HepG2 (cell line): ENCODE data around the gene AGRP. TPM values are rescaled to one million over a fixed set of nuclear protein-coding genes. Genes with fewer than 3 reads are reported as not detected.

Experiments used
- ATAC-seq: fragments of 200-7000 bp; cut with Tn5 transposase; 3 replicates; pipeline ENCODE4 v1.9.1; 2020; ENCODE audit warnings: mild to moderate bottlenecking, moderate library complexity
- BruUV-seq: library from RNA; stranded (reverse); fragments of 400-500 nt; replicated peaks from 2 replicates; lab custom pipeline; 2021; lab: Mats Ljungman, UMichigan
- CTCF ChIA-PET: fragments of 300-600 bp; formaldehyde crosslinking; extraction: SDS; loops from one replicate; lab custom pipeline; 2021; ENCODE audit warnings: low total read pairs, inconsistent platforms, low intra/inter-chr PET ratio; lab: Yijun Ruan, JAX
- POLR2A ChIA-PET: fragments of 350-600 bp; sonication (Branson Sonifier 250); formaldehyde crosslinking; loops from one replicate; lab custom pipeline; 2020; ENCODE audit warnings: antibody characterized with exemption, inconsistent platforms; lab: Yijun Ruan, JAX
- DNase-seq: peaks from one replicate; pipeline ENCODE4 v3.0.0-alpha.2; 2015; ENCODE audit warnings: low spot score
- FAIRE-seq: peaks from 3 replicates; lab custom pipeline; 2011; peaks lifted over from hg19 to GRCh38; lab: Jason Lieb, UNC
- H2AFZ ChIP-seq: one replicate; pipeline ENCODE4 v1.6.1; 2011; ENCODE audit warnings: low read length, inconsistent platforms
- H3K27ac ChIP-seq: fragments of 300-600 bp; 3 replicates; pipeline ENCODE4 v1.8.0; 2011; ENCODE audit warnings: mixed run types, mild to moderate bottlenecking, mixed read lengths, low read length, inconsistent platforms; ENCODE audit not compliant: insufficient read depth; ENCODE audit errors: extremely low read length
- H3K27me3 ChIP-seq, 2 experiments: fragments of 200-600 bp in 1 of 2; 2 replicates in 1 of 2; 3 replicates in 1 of 2; pipeline versions ENCODE4 v1.6.0 to v1.8.0; 2011; ENCODE audit warnings: low read length in 2 of 2, mild to moderate bottlenecking in 2 of 2, moderate library complexity in 2 of 2, inconsistent platforms in 1 of 2; ENCODE audit not compliant: insufficient read depth in 2 of 2, control insufficient read depth in 1 of 2
- H3K36me3 ChIP-seq, 2 experiments: fragments of 200-600 bp in 1 of 2; replicated peaks in 1 of 2; 2 replicates in 1 of 2; 3 replicates in 1 of 2; pipeline versions ENCODE4 v1.5.1 to v1.8.0; 2011; ENCODE audit warnings: low read length in 2 of 2, inconsistent platforms in 1 of 2; ENCODE audit not compliant: insufficient read depth in 2 of 2, control insufficient read depth in 1 of 2
- H3K4me1 ChIP-seq: 2 replicates; pipeline ENCODE4 v1.5.1; 2012; ENCODE audit warnings: low read length, inconsistent platforms; ENCODE audit not compliant: insufficient read depth
- H3K4me2 ChIP-seq: 2 replicates; pipeline ENCODE4 v1.6.0; 2011; ENCODE audit warnings: low read depth, low read length, inconsistent platforms
- H3K4me3 ChIP-seq, 3 experiments: fragments of 200-600 bp in 1 of 3; sonication (generic), shearing (Covaris generic) in 1 of 3; replicated peaks in 1 of 3; 2 replicates each; pipeline ENCODE4 v1.5.1; 2011 to 2016; ENCODE audit warnings: low read length in 3 of 3, inconsistent platforms in 2 of 3, low read depth in 2 of 3, mild to moderate bottlenecking in 2 of 3, control low read depth in 1 of 3, mixed read lengths in 1 of 3; ENCODE audit not compliant: insufficient read depth in 1 of 3
- H3K79me2 ChIP-seq: one replicate; pipeline ENCODE4 v1.6.1; 2011; ENCODE audit warnings: low read length, inconsistent platforms; ENCODE audit not compliant: insufficient read depth
- H3K9ac ChIP-seq: 2 replicates; pipeline ENCODE4 v1.6.0; 2011; ENCODE audit warnings: mild to moderate bottlenecking, low read depth, low read length, inconsistent platforms; ENCODE audit not compliant: insufficient read depth
- H3K9me3 ChIP-seq: 2 replicates; pipeline ENCODE4 v1.5.1; 2012; ENCODE audit warnings: mild to moderate bottlenecking, low read length
- H4K20me1 ChIP-seq: 2 replicates; pipeline ENCODE4 v1.6.0; 2011; ENCODE audit warnings: inconsistent platforms, mild to moderate bottlenecking, low read length, moderate library complexity; ENCODE audit not compliant: insufficient read depth
- AGO1 ChIP-seq: fragments of 200-400 bp; formaldehyde crosslinking; IDR thresholded peaks from 2 replicates; pipeline ENCODE4 v1.6.1; 2017; ENCODE audit warnings: mild to moderate bottlenecking, low read depth, low read length, moderate library complexity; ENCODE audit not compliant: poor library complexity, severe bottlenecking
- ATRX ChIP-seq: sonication (generic); formaldehyde crosslinking; IDR thresholded peaks from 2 replicates; pipeline ENCODE4 v1.4.0; 2020; ENCODE audit warnings: missing genetic modification reagents, borderline replicate concordance
- BORCS8-MEF2B ChIP-seq: sonication (generic); formaldehyde crosslinking; IDR thresholded peaks from 2 replicates; pipeline ENCODE4 v1.8.0; 2022; ENCODE audit warnings: mild to moderate bottlenecking, missing genetic modification reagents
- DMAP1 ChIP-seq: IDR thresholded peaks from 2 replicates; pipeline ENCODE4 v1.6.1; 2016
- FOXP1 ChIP-seq, 2 experiments: fragments of 450-650 bp in 1 of 2; IDR thresholded peaks; 2 replicates each; pipeline ENCODE4 v1.6.1; 2017 to 2018; ENCODE audit warnings: antibody characterized with exemption in 1 of 2
- KLF13 ChIP-seq: sonication (generic); formaldehyde crosslinking; IDR thresholded peaks from 2 replicates; pipeline ENCODE4 v1.4.0; 2020; ENCODE audit warnings: mild to moderate bottlenecking, missing genetic modification reagents
- MATR3 ChIP-seq: sonication (generic); formaldehyde crosslinking; IDR thresholded peaks from 2 replicates; pipeline ENCODE4 v1.4.0; 2020; ENCODE audit warnings: missing genetic modification reagents
- SALL1 ChIP-seq: sonication (generic); formaldehyde crosslinking; IDR thresholded peaks from 2 replicates; pipeline ENCODE4 v1.8.0; 2022; ENCODE audit warnings: mild to moderate bottlenecking, missing genetic modification reagents
- TCF7L2 ChIP-seq: IDR thresholded peaks from 2 replicates; pipeline ENCODE4 v1.6.1; 2011; ENCODE audit warnings: mild to moderate bottlenecking, low read depth, low read length, moderate library complexity
- TEAD2 ChIP-seq: sonication (generic); formaldehyde crosslinking; IDR thresholded peaks from 2 replicates; pipeline ENCODE4 v1.9.0; 2021; ENCODE audit warnings: missing genetic modification reagents
- YEATS2 ChIP-seq: sonication (generic); formaldehyde crosslinking; IDR thresholded peaks from 2 replicates; pipeline ENCODE4 v1.4.0; 2020; ENCODE audit warnings: missing genetic modification reagents, borderline replicate concordance
- ZBTB3 ChIP-seq: sonication (generic); formaldehyde crosslinking; IDR thresholded peaks from 2 replicates; pipeline ENCODE4 v1.4.0; 2020; ENCODE audit warnings: low read depth, mild to moderate bottlenecking, moderate library complexity, missing genetic modification reagents, borderline replicate concordance
- ZBTB7A ChIP-seq: sonication (generic); formaldehyde crosslinking; IDR thresholded peaks from 2 replicates; pipeline ENCODE4 v1.8.0; 2022; ENCODE audit warnings: mild to moderate bottlenecking, missing genetic modification reagents
- ZFP36L1 ChIP-seq: sonication (generic); formaldehyde crosslinking; IDR thresholded peaks from 2 replicates; pipeline ENCODE4 v1.8.0; 2022; ENCODE audit warnings: mild to moderate bottlenecking, missing genetic modification reagents, moderate library complexity
- ZNF782 ChIP-seq: sonication (generic); formaldehyde crosslinking; IDR thresholded peaks from 2 replicates; pipeline ENCODE4 v1.4.0; 2020; ENCODE audit warnings: missing genetic modification reagents, mild to moderate bottlenecking, borderline replicate concordance
- WGBS: methylation state at CpG from one replicate; pipeline ENCODE4 v1.1.6; 2017; ENCODE audit warnings: low lambda C conversion rate; 5-methylcytosine and 5-hydroxymethylcytosine counted together
- in situ Hi-C: cut with HindIII; loops from 2 replicates; pipeline ENCODE4 v1.10.0; 2017; ENCODE audit warnings: low pct_unique_long_range_greater_than_20kb; ENCODE audit not compliant: extremely low pct_ligation_motif_present
- intact Hi-C: fragments of 100-400 bp; cut with micrococcal nuclease; formaldehyde crosslinking; loops from one replicate; pipeline ENCODE4 v1.10.0; 2022; ENCODE audit not compliant: unreplicated experiment
- polyA plus RNA-seq, 8 experiments: library from polyadenylated mRNA; depleted of rRNA in 3 of 8; stranded (reverse) in 7 of 8; unstranded in 1 of 8; fragments of >200 nt; fragmentation: Illumina TruSeq in 4 of 8; extraction: Trizol in 4 of 8; gene quantifications; 2 replicates each; pipeline versions ENCODE4 v1.2.1 to v1.2.3, GENCODE V29; 2011 to 2016; ENCODE audit warnings: low read depth in 4 of 8, missing spikeins in 1 of 8, mixed read lengths in 1 of 8; ENCODE audit not compliant: insufficient read depth in 1 of 8
- total RNA-seq, 5 experiments: library from RNA; depleted of rRNA; stranded (reverse); fragments of >200 nt; fragmentation: Illumina TruSeq; extraction: Trizol; gene quantifications; 2 replicates each; pipeline ENCODE4 v1.2.3, GENCODE V29; 2016; ENCODE audit warnings: low read depth in 1 of 5
- TF ChIP-seq, protein P1 (sequence below): sonication (generic); formaldehyde crosslinking; IDR thresholded peaks from 2 replicates; pipeline ENCODE4 v1.4.0; 2020; ENCODE audit warnings: mild to moderate bottlenecking, missing genetic modification reagents

The AGRP gene
- total and polyA plus RNA-seq, 2 of the 13 experiments (the other 11 are each of a cell fraction or from before 2014, with no cell fraction given), result not detected

DNA sequence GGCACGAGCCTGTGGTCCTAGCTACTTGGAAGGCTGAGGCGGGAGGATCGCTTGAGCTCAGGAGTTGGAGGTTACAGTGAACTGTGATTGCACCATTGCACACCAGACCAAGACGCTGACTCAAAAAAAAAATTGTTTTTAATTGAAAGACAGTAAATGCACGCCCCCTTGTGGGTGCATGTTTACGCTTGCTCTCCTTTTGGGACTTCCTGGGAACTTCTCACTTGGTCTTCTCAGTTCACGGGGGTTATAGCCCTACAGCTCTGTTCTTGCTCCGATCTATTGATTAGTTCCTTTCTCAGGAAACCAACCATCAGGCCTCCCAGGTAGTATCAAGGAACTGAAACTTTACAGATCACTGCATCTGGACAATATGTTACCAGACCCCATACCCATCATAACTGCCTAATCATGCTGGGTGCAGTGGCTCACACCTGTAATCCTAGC is 31.1 kb upstream of the AGRP start:
- H3K4me1 ChIP-seq, result peaks cover 19% of the 10 kb centered on the region
- no peaks in the 10 kb centered on the region for H4K20me1 ChIP-seq
- POLR2A ChIA-PET, result interaction anchor here (0.6 to 1.5 kb wide), 3 partner anchors 33 to 146 kb away, joined by 3 to 8 read pairs (median 3); partner anchors contain the start of genes ACD and ATP6V0D1
- no TSS peak for BruUV-seq
- DNase-seq (peak; percentile 87), ATAC-seq (peak; percentile 57), FAIRE-seq (peak; percentile 94)
- no peak overlapping the region for H3K9ac ChIP-seq
- no peaks in the 10 kb centered on the region for H3K9me3 ChIP-seq
- CTCF ChIA-PET, result interaction anchor here (0.8 to 4.2 kb wide), 5 partner anchors 13 to 33 kb away, joined by 3 to 46 read pairs (median 4); partner anchors contain the start of gene ATP6V0D1
- no peaks in the 10 kb centered on the region for H3K36me3 ChIP-seq
- WGBS, result under 1% methylated on average over 8 of the region's 8 CpGs
- H3K27me3 ChIP-seq, result peaks cover 0 to 12% of the 10 kb centered on the region in 2 experiments; a peak in 1 of 5 replicates
- no peak overlapping the region for H3K27ac ChIP-seq
- peak overlapping the region; percentile 34 for H3K4me2 ChIP-seq
- no peak overlapping the region for H3K4me3 ChIP-seq
- in situ Hi-C loops (no loop called here), intact Hi-C loops (loop anchor here (1.0 kb wide), 3 partner anchors 20 to 89 kb away; partner anchors contain the start of gene ATP6V0D1)
- no peak overlapping the region for H2AFZ ChIP-seq
- no peaks in the 10 kb centered on the region for H3K79me2 ChIP-seq
- TF ChIP-seq TCF7L2 (no peak), FOXP1 (IDR thresholded peaks at IDR 0.05) (no peak), FOXP1 (CRISPR knock-in tag; IDR thresholded peaks at IDR 0.05) (no peak), DMAP1 (0 out of 2 replicates have a peak, but pooled peaks have one; percentile 19), ZBTB7A (no peak), ZFP36L1 (CRISPR knock-in tag) (no peak), TEAD2 (CRISPR knock-in tag) (no peak), AGO1 (no peak), YEATS2 (0 out of 2 replicates have a peak, but pooled peaks have one; percentile 27), ATRX (CRISPR knock-in tag) (no peak), BORCS8-MEF2B (no peak), ZBTB3 (CRISPR knock-in tag) (no peak), ZNF782 (CRISPR knock-in tag) (no peak), MATR3 (CRISPR knock-in tag) (no peak), SALL1 (CRISPR knock-in tag) (no peak), KLF13 (CRISPR knock-in tag) (no peak)
- TF ChIP-seq, protein P1, sequence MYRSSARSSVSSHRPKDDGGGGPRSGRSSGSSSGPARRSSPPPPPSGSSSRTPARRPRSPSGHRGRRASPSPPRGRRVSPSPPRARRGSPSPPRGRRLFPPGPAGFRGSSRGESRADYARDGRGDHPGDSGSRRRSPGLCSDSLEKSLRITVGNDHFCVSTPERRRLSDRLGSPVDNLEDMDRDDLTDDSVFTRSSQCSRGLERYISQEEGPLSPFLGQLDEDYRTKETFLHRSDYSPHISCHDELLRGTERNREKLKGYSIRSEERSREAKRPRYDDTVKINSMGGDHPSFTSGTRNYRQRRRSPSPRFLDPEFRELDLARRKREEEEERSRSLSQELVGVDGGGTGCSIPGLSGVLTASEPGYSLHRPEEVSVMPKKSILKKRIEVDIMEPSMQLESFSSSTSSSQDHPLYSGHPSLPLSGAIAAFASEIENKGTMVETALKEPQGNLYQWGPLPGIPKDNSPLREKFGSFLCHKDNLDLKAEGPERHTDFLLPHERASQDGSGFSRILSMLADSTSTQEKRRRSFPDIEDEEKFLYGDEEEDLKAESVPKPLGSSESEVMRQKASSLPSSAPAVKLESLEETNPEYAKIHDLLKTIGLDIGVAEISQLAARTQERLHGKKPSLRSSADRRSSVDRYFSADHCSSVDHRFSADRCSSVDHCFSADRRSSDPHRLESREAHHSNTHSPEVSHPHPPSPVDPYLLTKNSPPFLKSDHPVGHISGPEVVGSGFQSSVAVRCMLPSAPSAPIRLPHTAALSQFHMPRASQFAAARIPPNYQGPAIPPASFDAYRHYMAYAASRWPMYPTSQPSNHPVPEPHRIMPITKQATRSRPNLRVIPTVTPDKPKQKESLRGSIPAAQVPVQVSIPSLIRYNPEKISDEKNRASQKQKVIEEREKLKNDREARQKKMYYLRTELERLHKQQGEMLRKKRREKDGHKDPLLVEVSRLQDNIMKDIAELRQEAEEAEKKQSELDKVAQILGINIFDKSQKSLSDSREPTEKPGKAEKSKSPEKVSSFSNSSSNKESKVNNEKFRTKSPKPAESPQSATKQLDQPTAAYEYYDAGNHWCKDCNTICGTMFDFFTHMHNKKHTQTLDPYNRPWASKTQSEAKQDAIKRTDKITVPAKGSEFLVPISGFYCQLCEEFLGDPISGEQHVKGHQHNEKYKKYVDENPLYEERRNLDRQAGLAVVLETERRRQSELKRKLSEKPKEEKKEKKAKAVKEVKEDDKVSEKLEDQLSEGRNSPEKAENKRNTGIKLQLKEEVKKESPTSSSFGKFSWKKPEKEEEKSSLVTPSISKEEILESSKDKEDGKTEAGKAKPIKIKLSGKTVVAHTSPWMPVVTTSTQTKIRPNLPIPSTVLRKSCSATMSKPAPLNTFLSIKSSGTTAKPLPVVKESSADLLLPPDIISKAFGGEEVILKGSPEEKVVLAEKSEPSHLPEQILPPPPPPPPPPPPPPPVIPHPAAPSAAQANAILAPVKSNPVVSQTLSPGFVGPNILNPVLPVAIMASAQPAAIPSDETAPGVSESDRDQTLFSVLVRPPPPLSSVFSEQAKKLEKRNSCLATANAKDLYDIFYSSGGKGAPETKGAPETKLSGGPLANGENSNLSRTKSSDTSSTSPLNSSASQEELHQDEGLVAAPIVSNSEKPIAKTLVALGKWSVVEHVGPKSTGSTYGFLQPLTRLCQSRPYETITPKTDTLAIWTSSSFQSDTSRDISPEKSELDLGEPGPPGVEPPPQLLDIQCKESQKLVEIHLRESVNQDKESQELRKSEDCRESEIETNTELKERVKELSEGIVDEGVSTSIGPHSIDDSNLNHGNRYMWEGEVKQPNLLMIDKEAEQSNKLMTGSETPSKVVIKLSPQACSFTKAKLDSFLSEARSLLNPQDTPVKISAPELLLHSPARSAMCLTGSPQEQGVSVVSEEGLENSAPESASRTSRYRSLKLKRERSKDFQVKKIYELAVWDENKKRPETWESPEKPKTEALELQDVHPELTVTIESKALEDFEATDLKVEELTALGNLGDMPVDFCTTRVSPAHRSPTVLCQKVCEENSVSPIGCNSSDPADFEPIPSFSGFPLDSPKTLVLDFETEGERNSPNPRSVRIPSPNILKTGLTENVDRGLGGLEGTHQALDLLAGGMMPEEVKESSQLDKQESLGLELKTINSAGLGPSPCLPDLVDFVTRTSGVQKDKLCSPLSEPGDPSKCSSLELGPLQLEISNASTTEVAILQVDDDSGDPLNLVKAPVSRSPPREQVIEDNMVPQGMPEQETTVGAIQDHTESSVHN (CRISPR knock-in tag), result no peak
